ENCODE data around the gene FNDC3A.

DNA sequence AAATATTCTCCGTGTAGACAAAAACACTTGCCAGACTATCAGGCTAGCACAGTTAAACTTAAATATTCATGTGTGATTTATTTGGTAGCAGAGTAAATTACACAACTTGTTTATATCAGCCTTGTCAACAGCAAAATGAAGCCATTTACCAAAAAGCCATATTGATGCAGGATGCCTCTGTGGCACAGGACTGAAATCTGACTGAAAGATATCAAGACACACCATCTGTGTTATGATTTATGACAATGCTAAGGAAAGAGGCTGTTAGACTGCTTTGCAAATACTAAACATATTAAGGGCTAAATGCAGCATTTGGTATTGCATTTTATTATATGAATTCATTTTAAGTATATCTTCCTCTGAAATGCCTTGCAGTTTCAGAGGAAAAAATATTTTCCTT lies 44.8 kb upstream of the FNDC3A start:
- no peak for TF ChIP-seq POLR2AphosphoS5 (IDR thresholded peaks at IDR 0.05; ENCODE audit: low read depth, low read length)
- no peak for TF ChIP-seq POLR2A (IDR thresholded peaks at IDR 0.05; ENCODE audit: low read depth, low read length)
- TF ChIP-seq TAF1 (IDR thresholded peaks at IDR 0.05; ENCODE audit: low read depth, low read length): no peak
- TF ChIP-seq SPI1 (IDR thresholded peaks at IDR 0.05; ENCODE audit: low read depth, low read length): no peak
